Measurements from ENCODE around the gene TRIM15.
"Not testable (repeated sequence)": the region's sequence is repeated elsewhere in the genome, so short reads cannot be mapped to it uniquely, and the experiment has no call there.

TRIM15 gene

GRCh38 chr6:30163918-30164654 lies 740 bp downstream of the TRIM15 start:
- DNase-seq: no peak

GRCh38 chr6:30164714-30165113 lies 1.4 kb downstream of the TRIM15 start:
- DNase-seq: no peak

GRCh38 chr6:30165238-30165637 lies 1.9 kb downstream of the TRIM15 start:
- not testable (repeated sequence) for DNase-seq

GRCh38 chr6:30167101-30167500 lies 3.8 kb downstream of the TRIM15 start:
- no peak for DNase-seq

- DNase-seq: no peak
These were observed 5.4 kb downstream of the TRIM15 start for GRCh38 chr6:30168741-30169140.

- peak; percentile 13 for DNase-seq
These were observed 6.6 kb downstream of the TRIM15 start for GRCh38 chr6:30169658-30170614.

GRCh38 chr6:30171677-30172471 lies 8.5 kb downstream of the TRIM15 start:
- DNase-seq: no peak

GRCh38 chr6:30172681-30173080 lies 9.3 kb downstream of the TRIM15 start:
- no peak for DNase-seq

GRCh38 chr6:30175765-30176164 lies 12.4 kb downstream of the TRIM15 start:
- no peak for DNase-seq

GRCh38 chr6:30178837-30179236 lies 15.5 kb downstream of the TRIM15 start:
- DNase-seq: no peak

- no peak for DNase-seq
These were observed 16.8 kb downstream of the TRIM15 start for GRCh38 chr6:30180145-30180544.

- DNase-seq: no peak
These were observed 21.2 kb downstream of the TRIM15 start for GRCh38 chr6:30184417-30185031.

GRCh38 chr6:30185846-30186484 lies 22.6 kb downstream of the TRIM15 start:
- DNase-seq: no peak

GRCh38 chr6:30188541-30188940 lies 25.2 kb downstream of the TRIM15 start:
- DNase-seq: no peak

- no peak for DNase-seq
These were observed 28.7 kb downstream of the TRIM15 start for GRCh38 chr6:30192076-30192475.

GRCh38 chr6:30194797-30195690 lies 31.7 kb downstream of the TRIM15 start:
- no peak for DNase-seq

- DNase-seq: no peak
These were observed 32.6 kb downstream of the TRIM15 start for GRCh38 chr6:30195951-30196350.

- no peak for DNase-seq
These were observed 33.0 kb downstream of the TRIM15 start for GRCh38 chr6:30196376-30196775.

- no peak for DNase-seq
These were observed 35.1 kb downstream of the TRIM15 start for GRCh38 chr6:30198166-30199084.
